Adipocyte (in vitro differentiated cells): ENCODE measurements around the gene SORL1.

Experiments
- DNase-seq: peaks from one replicate; pipeline ENCODE4 v3.0.0-alpha.2; 2015; ENCODE audit warnings: low read depth
- H3K27me3 ChIP-seq: replicated peaks from 2 replicates; pipeline ENCODE4 v1.7.0; 2013; ENCODE audit warnings: mild to moderate bottlenecking, low read length, moderate library complexity; ENCODE audit not compliant: control insufficient read depth, insufficient read depth
- H3K36me3 ChIP-seq: 2 replicates; pipeline ENCODE4 v1.7.0; 2013; ENCODE audit warnings: low read length, mild to moderate bottlenecking, moderate library complexity; ENCODE audit not compliant: control insufficient read depth, insufficient read depth, severe bottlenecking
- H3K4me1 ChIP-seq: 2 replicates; pipeline ENCODE4 v1.7.0; 2013; ENCODE audit warnings: mild to moderate bottlenecking, low read length, moderate library complexity; ENCODE audit not compliant: control insufficient read depth, insufficient read depth
- H3K4me3 ChIP-seq: 2 replicates; pipeline ENCODE4 v1.7.0; 2013; ENCODE audit warnings: mild to moderate bottlenecking, low read length, moderate library complexity
- H3K9ac ChIP-seq: 2 replicates; pipeline ENCODE4 v1.7.0; 2013; ENCODE audit warnings: mild to moderate bottlenecking, low read length, moderate library complexity
- H3K9me3 ChIP-seq: 2 replicates; pipeline ENCODE4 v1.7.0; 2013; ENCODE audit warnings: mild to moderate bottlenecking, low read length, moderate library complexity; ENCODE audit not compliant: control insufficient read depth

Gene SORL1

DNA sequence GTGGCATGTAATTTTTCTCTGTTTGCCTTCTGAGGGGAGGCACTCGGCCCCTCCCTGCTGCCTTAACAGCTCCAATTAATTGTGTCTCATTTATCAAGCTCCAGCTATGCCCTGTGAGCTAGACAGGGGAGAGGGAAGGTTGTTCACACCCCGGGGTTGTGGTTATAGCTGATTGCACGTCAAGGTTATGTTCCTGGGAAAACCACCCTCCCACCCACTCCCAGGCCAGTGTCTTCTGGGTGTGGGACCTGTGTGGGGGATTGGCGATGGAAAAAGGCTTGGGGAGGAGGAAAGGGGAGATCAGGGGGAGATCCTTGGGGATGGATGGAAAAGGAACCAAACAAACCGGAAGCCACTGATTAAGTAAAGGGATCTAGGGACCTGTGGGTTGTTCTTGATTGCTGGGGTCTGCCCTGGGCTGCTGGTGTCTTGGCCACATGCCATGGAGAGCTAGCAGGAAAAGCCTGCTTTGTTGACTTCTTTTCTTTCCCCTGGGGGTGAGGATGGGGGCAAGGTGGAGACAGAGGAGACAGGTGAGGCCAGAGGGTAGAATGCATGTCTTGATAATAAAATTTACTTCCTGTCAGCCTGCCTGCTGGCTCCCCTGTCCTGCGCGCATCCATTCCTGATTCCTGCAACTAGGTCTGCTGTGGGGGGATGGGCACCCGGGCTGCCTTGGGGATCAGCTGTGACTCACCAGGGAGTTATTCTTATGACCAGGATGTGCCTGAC lies 14.1 kb downstream of the SORL1 start:
- no peak overlapping the region for H3K9ac ChIP-seq
- peaks cover 14% of the 10 kb centered on the region for H3K27me3 ChIP-seq
- H3K36me3 ChIP-seq: no peaks in the 10 kb centered on the region
- no peaks in the 10 kb centered on the region for H3K9me3 ChIP-seq
- H3K4me3 ChIP-seq: peak overlapping the region; percentile 30
- H3K4me1 ChIP-seq: peaks cover 21% of the 10 kb centered on the region
- peak; percentile 84 for DNase-seq

DNA sequence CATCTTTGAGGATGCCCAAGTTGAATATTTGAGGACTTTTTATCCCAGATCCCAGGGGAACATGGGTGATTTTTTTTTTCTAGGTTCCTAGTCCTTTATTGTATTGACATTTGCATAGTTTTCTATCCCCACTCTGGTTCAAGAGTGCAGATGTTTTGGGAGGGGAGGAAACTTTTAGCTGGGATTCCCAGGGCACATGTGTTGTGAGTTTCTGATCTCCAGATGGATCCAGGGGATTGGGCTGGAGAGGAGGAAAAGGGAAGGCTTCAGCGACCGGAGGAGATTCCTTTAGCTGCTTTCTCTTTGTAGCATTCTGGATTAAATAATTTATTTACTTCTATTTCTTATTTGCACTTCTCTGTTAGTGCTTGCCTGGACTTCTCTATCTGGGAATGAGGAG lies 15.4 kb downstream of the SORL1 start:
- H3K36me3 ChIP-seq: no peaks in the 10 kb centered on the region
- no peak for DNase-seq
- no peaks in the 10 kb centered on the region for H3K9me3 ChIP-seq
- H3K4me1 ChIP-seq: peaks cover 21% of the 10 kb centered on the region
- H3K27me3 ChIP-seq: peaks cover 14% of the 10 kb centered on the region
- H3K4me3 ChIP-seq: no peak overlapping the region
- no peak overlapping the region for H3K9ac ChIP-seq

DNA sequence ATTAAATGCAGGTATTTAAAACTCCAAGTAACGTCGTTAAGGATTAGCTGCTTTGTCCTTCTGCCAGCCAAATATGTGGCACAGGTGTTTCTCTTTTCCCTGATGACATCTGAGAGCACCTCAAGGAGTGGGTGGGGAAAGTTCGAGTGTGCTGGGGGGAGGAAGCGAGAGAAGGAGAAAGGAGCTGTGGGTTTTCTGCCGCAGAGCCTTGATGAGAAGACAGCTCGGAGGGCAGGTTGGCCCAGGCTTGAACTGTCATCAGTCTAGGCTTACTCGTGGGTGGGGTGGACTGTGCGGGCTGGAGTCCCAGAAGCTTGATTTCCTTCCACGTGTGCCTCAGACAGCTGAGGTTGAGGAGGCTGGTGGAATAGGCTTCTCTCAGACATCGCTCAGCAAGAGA lies 15.9 kb downstream of the SORL1 start:
- Histone ChIP-seq H3K27me3 (peaks cover 14% of the 10 kb centered on the region), H3K9ac (no peak overlapping the region), H3K4me3 (no peak overlapping the region), H3K4me1 (peaks cover 21% of the 10 kb centered on the region), H3K9me3 (no peaks in the 10 kb centered on the region), H3K36me3 (no peaks in the 10 kb centered on the region)
- DNase-seq: no peak

DNA sequence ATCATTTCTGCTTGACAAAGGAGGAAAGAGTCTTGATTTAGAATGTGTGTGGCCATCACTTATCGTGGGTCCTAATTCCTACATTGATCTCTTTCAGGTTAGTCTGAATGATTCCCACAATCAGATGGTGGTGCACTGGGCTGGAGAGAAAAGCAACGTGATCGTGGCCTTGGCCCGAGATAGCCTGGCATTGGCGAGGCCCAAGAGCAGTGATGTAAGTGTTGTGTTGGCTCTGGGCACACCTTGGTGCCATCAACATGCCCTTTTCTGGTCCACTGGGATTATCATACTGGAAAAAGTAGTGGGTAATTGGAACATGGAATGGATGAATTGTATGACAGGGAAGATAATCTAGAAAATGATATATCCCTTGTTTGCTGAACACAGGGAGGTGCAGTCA lies 17.8 kb downstream of the SORL1 start:
- DNase-seq: no peak
- Histone ChIP-seq H3K9me3 (no peaks in the 10 kb centered on the region), H3K9ac (no peak overlapping the region)

DNA sequence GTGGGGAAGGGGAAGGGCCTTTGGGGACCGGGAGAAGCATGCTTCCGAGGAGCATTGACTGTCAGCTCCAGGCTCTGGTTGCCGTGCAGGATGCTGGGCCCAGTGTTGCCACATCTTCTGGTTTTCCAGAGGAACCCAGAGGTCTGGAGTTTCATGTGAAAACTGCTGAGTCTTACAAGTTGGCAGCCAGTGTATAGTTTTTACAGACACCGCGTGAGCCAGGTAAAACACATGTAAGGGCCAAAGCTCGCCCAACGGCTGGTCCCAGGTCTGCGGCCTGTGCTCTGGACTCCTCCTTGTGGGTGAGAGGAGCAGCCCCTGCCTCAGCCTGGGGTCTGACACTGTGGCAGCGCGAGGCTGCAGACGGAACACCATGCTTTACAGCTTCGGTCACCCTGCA lies 19.1 kb downstream of the SORL1 start:
- H3K4me3 ChIP-seq: no peak overlapping the region
- no peaks in the 10 kb centered on the region for H3K9me3 ChIP-seq
- DNase-seq: no peak
- H3K27me3 ChIP-seq: peaks cover 28% of the 10 kb centered on the region
- no peaks in the 10 kb centered on the region for H3K36me3 ChIP-seq
- H3K4me1 ChIP-seq: peaks cover 14% of the 10 kb centered on the region
- no peak overlapping the region for H3K9ac ChIP-seq

More for the DNA sequence above, 17.8 kb downstream of the SORL1 start:
- peaks cover 19% of the 10 kb centered on the region for H3K4me1 ChIP-seq
- H3K4me3 ChIP-seq: no peak overlapping the region
- no peaks in the 10 kb centered on the region for H3K36me3 ChIP-seq
- peaks cover 21% of the 10 kb centered on the region for H3K27me3 ChIP-seq

DNA sequence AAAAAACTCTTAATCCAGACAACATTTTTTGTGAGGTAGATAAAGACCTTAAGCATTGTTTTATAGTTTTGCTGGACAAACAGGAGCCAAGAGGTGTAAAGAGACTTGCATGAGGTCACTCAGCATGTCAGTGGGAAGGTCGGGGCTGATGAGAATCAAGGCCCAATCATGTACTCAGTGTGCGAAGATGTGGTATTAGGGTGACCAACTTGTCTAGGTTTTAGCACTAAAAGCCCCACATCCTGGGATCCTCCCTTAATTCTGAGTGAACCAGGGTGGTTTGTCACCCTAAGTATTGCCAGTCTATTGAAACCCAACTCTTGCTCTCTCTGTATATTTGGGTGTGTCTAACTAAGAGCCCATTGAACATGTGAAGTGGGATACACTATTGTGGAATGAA lies 20.2 kb downstream of the SORL1 start:
- Histone ChIP-seq H3K36me3 (no peaks in the 10 kb centered on the region), H3K9me3 (no peaks in the 10 kb centered on the region), H3K27me3 (peaks cover 33% of the 10 kb centered on the region), H3K4me1 (peaks cover 3% of the 10 kb centered on the region), H3K9ac (no peak overlapping the region), H3K4me3 (no peak overlapping the region)
- DNase-seq: no peak

DNA sequence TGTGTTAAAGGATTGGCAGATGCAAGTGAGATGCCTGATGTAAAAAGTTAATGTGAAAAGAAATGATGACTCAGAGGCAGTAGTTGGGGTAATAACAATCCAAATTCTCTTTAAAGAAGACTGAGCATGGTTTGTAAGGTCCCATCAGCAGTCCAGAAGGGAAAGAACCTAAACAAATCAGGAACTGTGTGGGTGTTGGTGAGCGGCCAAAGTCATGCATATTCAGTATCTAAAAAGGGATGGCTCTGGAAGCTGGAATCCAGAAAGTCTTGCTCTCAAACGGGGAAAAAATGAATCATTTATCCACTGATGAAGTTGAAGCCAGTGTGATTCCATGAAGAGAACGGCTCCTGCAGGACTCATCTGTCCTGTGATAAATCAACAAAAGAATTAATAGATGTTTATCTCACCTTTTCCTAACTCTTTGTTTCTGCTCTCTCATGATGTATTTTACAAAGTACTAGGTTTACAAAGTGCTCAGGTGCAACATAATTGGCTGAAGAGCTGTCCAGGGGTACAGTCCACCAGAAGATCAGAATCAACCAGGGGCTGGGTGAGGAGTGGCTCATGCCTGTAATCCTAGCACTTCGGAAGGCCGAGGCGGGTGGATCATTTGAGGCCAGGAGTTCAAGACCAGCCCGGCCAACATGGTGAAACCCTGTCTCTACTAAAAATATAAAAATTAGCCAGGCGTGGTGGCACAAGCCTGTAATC lies 21.1 kb downstream of the SORL1 start:
- no peak overlapping the region for H3K9ac ChIP-seq
- H3K27me3 ChIP-seq: peaks cover 30% of the 10 kb centered on the region
- H3K36me3 ChIP-seq: no peaks in the 10 kb centered on the region
- no peaks in the 10 kb centered on the region for H3K4me1 ChIP-seq
- no peaks in the 10 kb centered on the region for H3K9me3 ChIP-seq
- peak; percentile 19 for DNase-seq
- no peak overlapping the region for H3K4me3 ChIP-seq

DNA sequence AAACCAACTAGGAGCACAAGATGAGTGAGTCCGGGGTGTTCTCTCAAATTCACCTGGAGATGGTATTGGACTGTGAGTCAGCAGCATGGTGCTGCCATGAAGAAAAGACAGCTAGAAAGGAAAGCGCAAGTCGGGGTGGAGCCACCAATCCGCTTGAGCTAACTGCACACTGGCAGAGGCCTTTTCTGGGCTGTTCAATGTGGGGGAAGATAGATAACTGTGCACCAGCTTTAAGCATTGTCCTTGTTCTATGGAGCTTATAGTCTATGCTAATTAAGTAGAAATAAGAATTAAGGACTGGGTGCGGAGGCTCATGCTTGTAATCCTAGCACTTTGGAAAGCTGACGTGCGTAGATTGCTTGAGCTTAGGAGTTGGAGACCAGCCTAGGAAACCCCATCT lies 22.6 kb downstream of the SORL1 start:
- H3K27me3 ChIP-seq: peaks cover 41% of the 10 kb centered on the region
- no peak for DNase-seq

DNA sequence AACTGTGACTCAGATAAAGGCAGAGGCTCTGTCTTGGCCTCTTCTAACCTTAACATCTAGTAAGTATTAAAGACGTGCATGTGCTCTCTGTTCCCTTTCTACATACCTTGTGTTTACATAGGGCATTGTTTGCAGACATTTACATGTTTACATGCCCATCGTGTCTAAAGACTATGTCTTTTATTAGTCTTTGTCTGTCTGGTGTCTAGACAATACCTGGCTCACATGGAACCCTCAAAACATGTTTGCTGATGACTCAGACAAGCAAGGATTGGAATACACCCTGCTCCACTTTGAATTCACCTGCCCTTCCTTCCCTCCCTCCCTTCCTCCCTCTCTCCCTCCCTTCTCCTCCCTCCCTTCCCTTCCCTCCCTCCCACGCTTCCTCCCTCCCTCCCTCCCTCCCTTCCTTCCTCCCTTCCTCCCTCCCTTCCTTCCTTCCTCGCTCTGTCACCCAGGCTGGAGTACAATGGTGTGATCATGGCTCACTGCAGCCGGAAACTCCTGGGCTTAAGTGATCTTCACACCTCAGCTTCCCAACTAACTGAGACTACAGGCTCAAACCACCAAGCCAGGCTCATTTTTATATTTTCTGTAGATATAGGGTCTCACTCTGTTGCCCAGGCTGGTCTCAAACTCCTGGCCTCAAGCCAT lies 24.4 kb downstream of the SORL1 start:
- H3K27me3 ChIP-seq: peaks cover 49% of the 10 kb centered on the region
- DNase-seq: no peak
- H3K4me3 ChIP-seq: no peak overlapping the region
- H3K9ac ChIP-seq: no peak overlapping the region
- H3K9me3 ChIP-seq: no peaks in the 10 kb centered on the region
- no peaks in the 10 kb centered on the region for H3K36me3 ChIP-seq
- no peaks in the 10 kb centered on the region for H3K4me1 ChIP-seq

More for the DNA sequence above, 22.6 kb downstream of the SORL1 start:
- no peak overlapping the region for H3K4me3 ChIP-seq
- no peaks in the 10 kb centered on the region for H3K36me3 ChIP-seq
- no peaks in the 10 kb centered on the region for H3K4me1 ChIP-seq
- no peak overlapping the region for H3K9ac ChIP-seq
- no peaks in the 10 kb centered on the region for H3K9me3 ChIP-seq

DNA sequence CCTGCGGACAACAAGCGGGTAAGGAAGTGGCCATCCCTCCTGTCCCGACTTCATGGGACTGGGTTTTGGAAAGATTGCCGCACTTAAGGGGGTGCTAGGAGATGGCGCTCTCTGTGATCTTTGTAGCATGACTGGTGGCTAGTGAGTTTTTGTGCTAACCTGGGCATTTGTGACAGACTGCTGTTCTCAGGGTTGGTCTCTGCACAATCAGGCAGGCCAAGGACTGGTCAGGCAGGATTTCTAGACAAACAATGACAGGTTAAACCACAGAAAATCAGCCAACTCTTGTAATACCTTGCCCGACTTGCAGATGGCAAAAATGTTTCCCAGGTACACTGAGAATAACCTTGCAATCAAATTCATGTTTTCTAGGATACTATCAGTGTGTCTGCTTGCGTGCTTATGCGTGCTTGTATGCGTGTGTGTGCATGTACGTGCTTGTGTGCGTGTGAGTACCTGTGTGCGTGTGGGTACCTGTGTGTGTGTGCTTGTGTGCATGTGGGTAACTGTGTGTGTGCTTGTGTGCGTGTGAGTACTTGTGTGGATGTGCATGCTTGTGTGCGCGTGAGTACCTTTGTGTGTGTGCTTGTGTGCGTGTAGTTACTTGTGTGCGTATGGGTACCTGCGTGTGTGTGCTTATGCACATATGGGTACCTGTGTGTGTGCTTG lies 26.2 kb downstream of the SORL1 start:
- Histone ChIP-seq H3K9me3 (no peaks in the 10 kb centered on the region), H3K4me3 (no peak overlapping the region)

More for the DNA sequence above, 26.2 kb downstream of the SORL1 start:
- no peaks in the 10 kb centered on the region for H3K4me1 ChIP-seq
- H3K9ac ChIP-seq: no peak overlapping the region
- peaks cover 55% of the 10 kb centered on the region for H3K27me3 ChIP-seq
- H3K36me3 ChIP-seq: no peaks in the 10 kb centered on the region
- DNase-seq: no peak
